Measurements from ENCODE around the gene LIFR.

Gene LIFR

GRCh38 chr5:38598296-38598993 lies 42.0 kb upstream of the LIFR start:
- no peak overlapping the region for H3K27ac ChIP-seq (ENCODE audit: low read length)
- no CpG with 5 or more reads among the region's 8 CpGs for WGBS (ENCODE audit: insufficient coverage, insufficient read length)
- DNase-seq (ENCODE audit: low read depth, low spot score), result no peak
- H3K4me1 ChIP-seq (ENCODE audit: control insufficient read depth, insufficient read depth, low read length), result peaks cover 2% of the 10 kb centered on the region; the same call in 1 of the 2 replicates
- no peak overlapping the region for H3K4me3 ChIP-seq (ENCODE audit: low read length)
- H3K9me3 ChIP-seq (ENCODE audit: control insufficient read depth, insufficient read depth, low read length), result no peaks in the 10 kb centered on the region
- no peaks in the 10 kb centered on the region for H3K27me3 ChIP-seq (ENCODE audit: control insufficient read depth, insufficient read depth, low read length)
- no peaks in the 10 kb centered on the region for H3K36me3 ChIP-seq (ENCODE audit: control insufficient read depth, insufficient read depth, low read length)

- Histone ChIP-seq H3K4me1 (ENCODE audit: control insufficient read depth, insufficient read depth, low read length) (no peaks in the 10 kb centered on the region), H3K27me3 (ENCODE audit: control insufficient read depth, insufficient read depth, low read length) (no peaks in the 10 kb centered on the region), H3K4me3 (ENCODE audit: low read length) (no peak overlapping the region), H3K36me3 (ENCODE audit: control insufficient read depth, insufficient read depth, low read length) (no peaks in the 10 kb centered on the region), H3K27ac (ENCODE audit: low read length) (no peak overlapping the region), H3K9me3 (ENCODE audit: control insufficient read depth, insufficient read depth, low read length) (no peaks in the 10 kb centered on the region)
- WGBS (ENCODE audit: insufficient coverage, insufficient read length), result no CpG with 5 or more reads among the region's 2 CpGs
- DNase-seq (ENCODE audit: low read depth, low spot score), result no peak
Measured at GRCh38 chr5:38596981-38597380, 40.5 kb upstream of the LIFR start.

- Histone ChIP-seq H3K4me3 (ENCODE audit: low read length) (no peak overlapping the region), H3K36me3 (ENCODE audit: control insufficient read depth, insufficient read depth, low read length) (no peaks in the 10 kb centered on the region), H3K27ac (ENCODE audit: low read length) (no peak overlapping the region), H3K4me1 (ENCODE audit: control insufficient read depth, insufficient read depth, low read length) (no peaks in the 10 kb centered on the region), H3K27me3 (ENCODE audit: control insufficient read depth, insufficient read depth, low read length) (no peaks in the 10 kb centered on the region), H3K9me3 (ENCODE audit: control insufficient read depth, insufficient read depth, low read length) (no peaks in the 10 kb centered on the region)
- no CpG with 5 or more reads among the region's 5 CpGs for WGBS (ENCODE audit: insufficient coverage, insufficient read length)
- DNase-seq (ENCODE audit: low read depth, low spot score), result no peak
Measured at GRCh38 chr5:38595132-38595745, 38.8 kb upstream of the LIFR start.

GRCh38 chr5:38593959-38594358 lies 37.5 kb upstream of the LIFR start:
- H3K27ac ChIP-seq (ENCODE audit: low read length), result no peak overlapping the region
- H3K4me1 ChIP-seq (ENCODE audit: control insufficient read depth, insufficient read depth, low read length), result no peaks in the 10 kb centered on the region
- no peak for DNase-seq (ENCODE audit: low read depth, low spot score)
- no CpG with 5 or more reads among the region's 7 CpGs for WGBS (ENCODE audit: insufficient coverage, insufficient read length)
- no peaks in the 10 kb centered on the region for H3K36me3 ChIP-seq (ENCODE audit: control insufficient read depth, insufficient read depth, low read length)
- H3K27me3 ChIP-seq (ENCODE audit: control insufficient read depth, insufficient read depth, low read length), result no peaks in the 10 kb centered on the region
- H3K9me3 ChIP-seq (ENCODE audit: control insufficient read depth, insufficient read depth, low read length), result no peaks in the 10 kb centered on the region
- H3K4me3 ChIP-seq (ENCODE audit: low read length), result no peak overlapping the region

GRCh38 chr5:38591523-38591849 lies 35.0 kb upstream of the LIFR start:
- no peak for DNase-seq (ENCODE audit: low read depth, low spot score)
- H3K27ac ChIP-seq (ENCODE audit: low read length), result no peak overlapping the region
- H3K9me3 ChIP-seq (ENCODE audit: control insufficient read depth, insufficient read depth, low read length), result no peaks in the 10 kb centered on the region
- H3K4me3 ChIP-seq (ENCODE audit: low read length), result no peak overlapping the region
- no CpG with 5 or more reads among the region's 2 CpGs for WGBS (ENCODE audit: insufficient coverage, insufficient read length)
- H3K4me1 ChIP-seq (ENCODE audit: control insufficient read depth, insufficient read depth, low read length), result no peaks in the 10 kb centered on the region
- no peaks in the 10 kb centered on the region for H3K27me3 ChIP-seq (ENCODE audit: control insufficient read depth, insufficient read depth, low read length)
- no peaks in the 10 kb centered on the region for H3K36me3 ChIP-seq (ENCODE audit: control insufficient read depth, insufficient read depth, low read length)

- Histone ChIP-seq H3K27me3 (ENCODE audit: control insufficient read depth, insufficient read depth, low read length) (no peaks in the 10 kb centered on the region), H3K4me3 (ENCODE audit: low read length) (no peak overlapping the region), H3K27ac (ENCODE audit: low read length) (no peak overlapping the region), H3K4me1 (ENCODE audit: control insufficient read depth, insufficient read depth, low read length) (no peaks in the 10 kb centered on the region), H3K9me3 (ENCODE audit: control insufficient read depth, insufficient read depth, low read length) (no peaks in the 10 kb centered on the region), H3K36me3 (ENCODE audit: control insufficient read depth, insufficient read depth, low read length) (no peaks in the 10 kb centered on the region)
- no CpG with 5 or more reads among the region's 2 CpGs for WGBS (ENCODE audit: insufficient coverage, insufficient read length)
- DNase-seq (ENCODE audit: low read depth, low spot score), result no peak
Measured at GRCh38 chr5:38590838-38591522, 34.5 kb upstream of the LIFR start.

GRCh38 chr5:38589629-38590028 lies 33.2 kb upstream of the LIFR start:
- DNase-seq (ENCODE audit: low read depth, low spot score), result no peak
- H3K4me3 ChIP-seq (ENCODE audit: low read length), result no peak overlapping the region
- H3K9me3 ChIP-seq (ENCODE audit: control insufficient read depth, insufficient read depth, low read length), result no peaks in the 10 kb centered on the region
- no peak overlapping the region for H3K27ac ChIP-seq (ENCODE audit: low read length)
- no peaks in the 10 kb centered on the region for H3K36me3 ChIP-seq (ENCODE audit: control insufficient read depth, insufficient read depth, low read length)
- H3K4me1 ChIP-seq (ENCODE audit: control insufficient read depth, insufficient read depth, low read length), result no peaks in the 10 kb centered on the region
- 100% methylated on average over 1 of the region's 4 CpGs for WGBS (ENCODE audit: insufficient coverage, insufficient read length)
- no peaks in the 10 kb centered on the region for H3K27me3 ChIP-seq (ENCODE audit: control insufficient read depth, insufficient read depth, low read length)

- WGBS (ENCODE audit: insufficient coverage, insufficient read length), result no CpG with 5 or more reads among the region's 6 CpGs
Measured at GRCh38 chr5:38585816-38586215, 29.4 kb upstream of the LIFR start.

GRCh38 chr5:38583500-38583899 lies 27.1 kb upstream of the LIFR start:
- H3K27me3 ChIP-seq (ENCODE audit: control insufficient read depth, insufficient read depth, low read length), result no peaks in the 10 kb centered on the region

More at GRCh38 chr5:38585816-38586215, 29.4 kb upstream of the LIFR start:
- no peak overlapping the region for H3K4me3 ChIP-seq (ENCODE audit: low read length)
- no peak overlapping the region for H3K27ac ChIP-seq (ENCODE audit: low read length)
- DNase-seq (ENCODE audit: low read depth, low spot score), result no peak
- no peaks in the 10 kb centered on the region for H3K9me3 ChIP-seq (ENCODE audit: control insufficient read depth, insufficient read depth, low read length)
- no peaks in the 10 kb centered on the region for H3K27me3 ChIP-seq (ENCODE audit: control insufficient read depth, insufficient read depth, low read length)
- no peaks in the 10 kb centered on the region for H3K36me3 ChIP-seq (ENCODE audit: control insufficient read depth, insufficient read depth, low read length)
- H3K4me1 ChIP-seq (ENCODE audit: control insufficient read depth, insufficient read depth, low read length), result no peaks in the 10 kb centered on the region

GRCh38 chr5:38582975-38583319 lies 26.5 kb upstream of the LIFR start:
- no peaks in the 10 kb centered on the region for H3K27me3 ChIP-seq (ENCODE audit: control insufficient read depth, insufficient read depth, low read length)
- WGBS (ENCODE audit: insufficient coverage, insufficient read length), result no CpG with 5 or more reads among the region's 5 CpGs
- no peaks in the 10 kb centered on the region for H3K4me1 ChIP-seq (ENCODE audit: control insufficient read depth, insufficient read depth, low read length)
- H3K4me3 ChIP-seq (ENCODE audit: low read length), result no peak overlapping the region
- no peaks in the 10 kb centered on the region for H3K36me3 ChIP-seq (ENCODE audit: control insufficient read depth, insufficient read depth, low read length)
- DNase-seq (ENCODE audit: low read depth, low spot score), result no peak
- H3K27ac ChIP-seq (ENCODE audit: low read length), result no peak overlapping the region
- H3K9me3 ChIP-seq (ENCODE audit: control insufficient read depth, insufficient read depth, low read length), result no peaks in the 10 kb centered on the region

More at GRCh38 chr5:38583500-38583899, 27.1 kb upstream of the LIFR start:
- WGBS (ENCODE audit: insufficient coverage, insufficient read length), result no CpG with 5 or more reads among the region's 1 CpG
- H3K27ac ChIP-seq (ENCODE audit: low read length), result no peak overlapping the region
- H3K4me3 ChIP-seq (ENCODE audit: low read length), result no peak overlapping the region
- no peak for DNase-seq (ENCODE audit: low read depth, low spot score)
- no peaks in the 10 kb centered on the region for H3K36me3 ChIP-seq (ENCODE audit: control insufficient read depth, insufficient read depth, low read length)
- H3K4me1 ChIP-seq (ENCODE audit: control insufficient read depth, insufficient read depth, low read length), result no peaks in the 10 kb centered on the region
- no peaks in the 10 kb centered on the region for H3K9me3 ChIP-seq (ENCODE audit: control insufficient read depth, insufficient read depth, low read length)

Data from iPS DF 6.9 (cell line).